WTC11 (cell line): ENCODE results near the gene NBAS. TPM values are rescaled to one million over a fixed set of nuclear protein-coding genes. Genes with fewer than 3 reads are reported as not detected.

Experiments used
- ATAC-seq: fragments of 200-7000 bp; cut with Tn5 transposase; 2 replicates; pipeline ENCODE4 v1.10.0; 2021; ENCODE audit warnings: mild to moderate bottlenecking, moderate library complexity
- CTCF ChIA-PET: fragments of 300-600 bp; sonication (Branson Sonifier 250); formaldehyde crosslinking; loops from one replicate; lab custom pipeline; 2021; ENCODE audit warnings: antibody characterized with exemption; lab: Charles Lee
- POLR2A ChIA-PET: fragments of 350-600 bp; sonication (Branson Sonifier 250); formaldehyde crosslinking; loops from one replicate; lab custom pipeline; 2021; ENCODE audit warnings: antibody characterized with exemption; lab: Charles Lee
- DNase-seq: peaks from one replicate; pipeline ENCODE4 v3.0.0; 2021; ENCODE audit warnings: low spot score
- H3K27ac Mint-ChIP-seq: 2 replicates; pipeline ENCODE4 v1.8.0; 2021; ENCODE audit warnings: mixed read lengths
- H3K27me3 Mint-ChIP-seq: 2 replicates; pipeline ENCODE4 v1.8.0; 2021; ENCODE audit warnings: low read depth, mild to moderate bottlenecking, moderate library complexity, mixed read lengths
- H3K36me3 Mint-ChIP-seq: 2 replicates; pipeline ENCODE4 v1.8.0; 2021; ENCODE audit warnings: mixed read lengths
- H3K4me1 Mint-ChIP-seq: 2 replicates; pipeline ENCODE4 v1.8.0; 2022; ENCODE audit warnings: mixed read lengths
- H3K4me3 Mint-ChIP-seq: 2 replicates; pipeline ENCODE4 v1.8.0; 2021; ENCODE audit warnings: mild to moderate bottlenecking, moderate library complexity, mixed read lengths
- H3K9me3 Mint-ChIP-seq: 2 replicates; pipeline ENCODE4 v1.8.0; 2021; ENCODE audit warnings: mixed read lengths
- ATF1 ChIP-seq: sonication (generic); formaldehyde crosslinking; IDR thresholded peaks from 2 replicates; pipeline ENCODE4 v1.8.1; 2023; ENCODE audit warnings: mild to moderate bottlenecking, moderate library complexity, missing genetic modification reagents
- EMX1 ChIP-seq: fragments of 250-450 bp; sonication (Bioruptor Pico); IDR thresholded peaks from 2 replicates; pipeline ENCODE4 v1.8.0; 2021; ENCODE audit warnings: mild to moderate bottlenecking
- FOXP1 ChIP-seq: sonication (generic); formaldehyde crosslinking; IDR thresholded peaks from 2 replicates; pipeline ENCODE4 v1.8.0; 2022; ENCODE audit warnings: missing genetic modification reagents, mild to moderate bottlenecking, moderate library complexity, borderline replicate concordance
- GRHL2 ChIP-seq: fragments of 250-450 bp; sonication (Bioruptor Pico); IDR thresholded peaks from 2 replicates; pipeline ENCODE4 v1.8.0; 2022; ENCODE audit warnings: mild to moderate bottlenecking, moderate library complexity; ENCODE audit not compliant: insufficient replicate concordance, severe bottlenecking
- MLX ChIP-seq: sonication (generic); formaldehyde crosslinking; IDR thresholded peaks from 2 replicates; pipeline ENCODE4 v1.8.1; 2023; ENCODE audit warnings: mild to moderate bottlenecking, missing genetic modification reagents, moderate library complexity
- MXD4 ChIP-seq: fragments of 250-450 bp; sonication (Bioruptor Pico); IDR thresholded peaks from 2 replicates; pipeline ENCODE4 v1.8.0; 2021; ENCODE audit warnings: mild to moderate bottlenecking, moderate library complexity, borderline replicate concordance
- NFATC4 ChIP-seq: fragments of 250-450 bp; sonication (Bioruptor Pico); IDR thresholded peaks from 2 replicates; pipeline ENCODE4 v1.9.0; 2021; ENCODE audit warnings: mild to moderate bottlenecking
- NFYB ChIP-seq: sonication (generic); formaldehyde crosslinking; conservative IDR thresholded peaks from 2 replicates; pipeline ENCODE4 v1.8.0; 2022; ENCODE audit warnings: low read depth, missing genetic modification reagents
- NR2C2 ChIP-seq: sonication (generic); formaldehyde crosslinking; IDR thresholded peaks from 2 replicates; pipeline ENCODE4 v1.8.0; 2022; ENCODE audit warnings: mild to moderate bottlenecking, missing genetic modification reagents
- SP1 ChIP-seq: sonication (generic); formaldehyde crosslinking; conservative IDR thresholded peaks from 2 replicates; pipeline ENCODE4 v1.8.1; 2022; ENCODE audit warnings: missing genetic modification reagents
- total RNA-seq: library from RNA; stranded (reverse); gene quantifications from 3 replicates; pipeline ENCODE4 v1.2.3, GENCODE V29; 2021
- TF ChIP-seq, protein P1 (sequence below): sonication (generic); formaldehyde crosslinking; IDR thresholded peaks from 2 replicates; pipeline ENCODE4 v1.8.0; 2022; ENCODE audit warnings: missing genetic modification reagents
- TF ChIP-seq, protein P2 (sequence below): fragments of 250-450 bp; sonication (Bioruptor Pico); IDR thresholded peaks from 2 replicates; pipeline ENCODE4 v1.9.0; 2021; ENCODE audit warnings: mild to moderate bottlenecking, borderline replicate concordance
- TF ChIP-seq, protein P3 (sequence below): sonication (generic); formaldehyde crosslinking; IDR thresholded peaks from 2 replicates; pipeline ENCODE4 v1.8.1; 2023; ENCODE audit warnings: mild to moderate bottlenecking, missing genetic modification reagents, borderline replicate concordance

Gene NBAS
- total RNA-seq, 1 experiment from 2014 or later: 32.3 TPM

DNA sequence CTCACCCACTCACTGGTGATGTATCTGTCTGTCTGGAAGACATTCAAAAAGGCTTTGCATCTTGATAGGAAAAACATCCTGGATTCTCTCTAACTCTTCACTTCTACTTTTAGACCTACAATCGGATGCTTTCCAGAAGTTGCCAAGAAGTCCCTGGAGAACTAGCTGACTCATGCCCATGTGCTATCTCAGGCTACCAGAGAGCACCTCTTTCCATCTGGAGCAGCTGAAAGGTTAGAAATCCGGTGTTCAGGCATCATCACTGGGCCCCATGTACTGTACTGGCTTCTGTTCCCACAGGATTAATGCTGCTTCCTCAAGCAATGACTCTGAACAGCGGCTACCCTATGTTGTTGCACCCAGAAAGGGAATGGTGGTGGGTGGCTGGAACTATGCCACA lies 259.0 kb downstream of the NBAS start (continued):
- TF ChIP-seq MLX (CRISPR knock-in tag) (no peak), NFYB (CRISPR knock-in tag) (no peak), NR2C2 (CRISPR knock-in tag) (no peak), SP1 (CRISPR knock-in tag) (no peak), MXD4 (CRISPR knock-in tag) (no peak), EMX1 (CRISPR knock-in tag) (no peak)

DNA sequence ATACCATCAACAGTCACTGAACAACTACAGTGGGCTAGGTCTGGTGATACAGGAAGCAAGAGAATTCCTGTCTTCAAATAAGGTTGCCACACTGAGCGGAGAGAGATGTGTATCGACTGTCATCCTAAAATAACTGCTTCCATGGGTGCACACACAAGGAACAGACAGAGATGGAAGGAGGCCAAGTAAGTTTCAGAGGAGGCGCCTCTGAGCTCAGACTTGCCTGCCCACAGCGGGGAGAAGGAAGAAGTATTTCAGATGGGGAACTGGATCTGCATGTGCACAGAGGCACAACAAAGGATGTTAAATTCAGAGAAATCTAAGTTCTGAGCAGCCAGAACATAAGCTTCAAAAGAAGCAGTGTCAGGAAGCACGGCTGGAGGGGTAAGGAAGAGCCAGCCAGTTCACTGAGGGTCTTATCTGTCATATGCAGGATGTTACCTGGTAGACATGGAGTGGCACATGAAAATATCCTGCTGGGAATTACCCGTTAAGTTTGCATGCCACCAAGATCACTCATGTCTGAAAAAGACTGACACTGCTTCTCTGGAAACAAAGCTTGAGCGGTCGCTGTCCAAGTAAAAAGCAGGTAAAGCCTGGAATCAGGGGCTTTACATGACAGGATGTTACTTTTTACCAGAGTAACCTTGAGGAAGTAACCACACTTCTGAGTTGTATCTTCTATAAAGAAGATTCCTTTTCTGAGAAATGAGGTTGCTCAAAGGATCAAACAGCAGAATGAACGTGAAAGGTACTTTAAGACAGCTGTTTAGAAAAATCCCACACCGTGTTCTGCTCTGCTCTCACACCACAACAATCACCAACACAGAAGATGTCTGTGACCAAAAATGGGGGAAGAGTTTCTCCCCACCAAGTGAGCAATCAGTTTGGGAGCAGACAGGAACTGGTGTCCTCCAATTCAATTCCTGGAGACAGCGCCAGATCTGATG lies 260.2 kb downstream of the NBAS start:
- DNase-seq (no peak), ATAC-seq (no peak)
- POLR2A ChIA-PET: no interaction called here
- Mint-ChIP-seq H3K4me1 (peaks cover 20% of the 10 kb centered on the region), H3K27me3 (no peaks in the 10 kb centered on the region), H3K9me3 (no peaks in the 10 kb centered on the region), H3K4me3 (no peak overlapping the region), H3K27ac (no peak overlapping the region; the same call in 1 of the 2 replicates), H3K36me3 (peaks cover 31% of the 10 kb centered on the region)
- TF ChIP-seq GRHL2 (CRISPR knock-in tag): no peak
- no peak for TF ChIP-seq MLX (CRISPR knock-in tag)
- no peak for TF ChIP-seq ATF1 (CRISPR knock-in tag)
- TF ChIP-seq, protein P1, sequence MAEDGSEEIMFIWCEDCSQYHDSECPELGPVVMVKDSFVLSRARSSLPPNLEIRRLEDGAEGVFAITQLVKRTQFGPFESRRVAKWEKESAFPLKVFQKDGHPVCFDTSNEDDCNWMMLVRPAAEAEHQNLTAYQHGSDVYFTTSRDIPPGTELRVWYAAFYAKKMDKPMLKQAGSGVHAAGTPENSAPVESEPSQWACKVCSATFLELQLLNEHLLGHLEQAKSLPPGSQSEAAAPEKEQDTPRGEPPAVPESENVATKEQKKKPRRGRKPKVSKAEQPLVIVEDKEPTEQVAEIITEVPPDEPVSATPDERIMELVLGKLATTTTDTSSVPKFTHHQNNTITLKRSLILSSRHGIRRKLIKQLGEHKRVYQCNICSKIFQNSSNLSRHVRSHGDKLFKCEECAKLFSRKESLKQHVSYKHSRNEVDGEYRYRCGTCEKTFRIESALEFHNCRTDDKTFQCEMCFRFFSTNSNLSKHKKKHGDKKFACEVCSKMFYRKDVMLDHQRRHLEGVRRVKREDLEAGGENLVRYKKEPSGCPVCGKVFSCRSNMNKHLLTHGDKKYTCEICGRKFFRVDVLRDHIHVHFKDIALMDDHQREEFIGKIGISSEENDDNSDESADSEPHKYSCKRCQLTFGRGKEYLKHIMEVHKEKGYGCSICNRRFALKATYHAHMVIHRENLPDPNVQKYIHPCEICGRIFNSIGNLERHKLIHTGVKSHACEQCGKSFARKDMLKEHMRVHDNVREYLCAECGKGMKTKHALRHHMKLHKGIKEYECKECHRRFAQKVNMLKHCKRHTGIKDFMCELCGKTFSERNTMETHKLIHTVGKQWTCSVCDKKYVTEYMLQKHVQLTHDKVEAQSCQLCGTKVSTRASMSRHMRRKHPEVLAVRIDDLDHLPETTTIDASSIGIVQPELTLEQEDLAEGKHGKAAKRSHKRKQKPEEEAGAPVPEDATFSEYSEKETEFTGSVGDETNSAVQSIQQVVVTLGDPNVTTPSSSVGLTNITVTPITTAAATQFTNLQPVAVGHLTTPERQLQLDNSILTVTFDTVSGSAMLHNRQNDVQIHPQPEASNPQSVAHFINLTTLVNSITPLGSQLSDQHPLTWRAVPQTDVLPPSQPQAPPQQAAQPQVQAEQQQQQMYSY (CRISPR knock-in tag): no peak
- TF ChIP-seq NFATC4 (CRISPR knock-in tag): no peak
- TF ChIP-seq, protein P2, sequence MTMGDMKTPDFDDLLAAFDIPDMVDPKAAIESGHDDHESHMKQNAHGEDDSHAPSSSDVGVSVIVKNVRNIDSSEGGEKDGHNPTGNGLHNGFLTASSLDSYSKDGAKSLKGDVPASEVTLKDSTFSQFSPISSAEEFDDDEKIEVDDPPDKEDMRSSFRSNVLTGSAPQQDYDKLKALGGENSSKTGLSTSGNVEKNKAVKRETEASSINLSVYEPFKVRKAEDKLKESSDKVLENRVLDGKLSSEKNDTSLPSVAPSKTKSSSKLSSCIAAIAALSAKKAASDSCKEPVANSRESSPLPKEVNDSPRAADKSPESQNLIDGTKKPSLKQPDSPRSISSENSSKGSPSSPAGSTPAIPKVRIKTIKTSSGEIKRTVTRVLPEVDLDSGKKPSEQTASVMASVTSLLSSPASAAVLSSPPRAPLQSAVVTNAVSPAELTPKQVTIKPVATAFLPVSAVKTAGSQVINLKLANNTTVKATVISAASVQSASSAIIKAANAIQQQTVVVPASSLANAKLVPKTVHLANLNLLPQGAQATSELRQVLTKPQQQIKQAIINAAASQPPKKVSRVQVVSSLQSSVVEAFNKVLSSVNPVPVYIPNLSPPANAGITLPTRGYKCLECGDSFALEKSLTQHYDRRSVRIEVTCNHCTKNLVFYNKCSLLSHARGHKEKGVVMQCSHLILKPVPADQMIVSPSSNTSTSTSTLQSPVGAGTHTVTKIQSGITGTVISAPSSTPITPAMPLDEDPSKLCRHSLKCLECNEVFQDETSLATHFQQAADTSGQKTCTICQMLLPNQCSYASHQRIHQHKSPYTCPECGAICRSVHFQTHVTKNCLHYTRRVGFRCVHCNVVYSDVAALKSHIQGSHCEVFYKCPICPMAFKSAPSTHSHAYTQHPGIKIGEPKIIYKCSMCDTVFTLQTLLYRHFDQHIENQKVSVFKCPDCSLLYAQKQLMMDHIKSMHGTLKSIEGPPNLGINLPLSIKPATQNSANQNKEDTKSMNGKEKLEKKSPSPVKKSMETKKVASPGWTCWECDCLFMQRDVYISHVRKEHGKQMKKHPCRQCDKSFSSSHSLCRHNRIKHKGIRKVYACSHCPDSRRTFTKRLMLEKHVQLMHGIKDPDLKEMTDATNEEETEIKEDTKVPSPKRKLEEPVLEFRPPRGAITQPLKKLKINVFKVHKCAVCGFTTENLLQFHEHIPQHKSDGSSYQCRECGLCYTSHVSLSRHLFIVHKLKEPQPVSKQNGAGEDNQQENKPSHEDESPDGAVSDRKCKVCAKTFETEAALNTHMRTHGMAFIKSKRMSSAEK (CRISPR knock-in tag): no peak
- TF ChIP-seq FOXP1 (CRISPR knock-in tag): no peak
- TF ChIP-seq, protein P3, sequence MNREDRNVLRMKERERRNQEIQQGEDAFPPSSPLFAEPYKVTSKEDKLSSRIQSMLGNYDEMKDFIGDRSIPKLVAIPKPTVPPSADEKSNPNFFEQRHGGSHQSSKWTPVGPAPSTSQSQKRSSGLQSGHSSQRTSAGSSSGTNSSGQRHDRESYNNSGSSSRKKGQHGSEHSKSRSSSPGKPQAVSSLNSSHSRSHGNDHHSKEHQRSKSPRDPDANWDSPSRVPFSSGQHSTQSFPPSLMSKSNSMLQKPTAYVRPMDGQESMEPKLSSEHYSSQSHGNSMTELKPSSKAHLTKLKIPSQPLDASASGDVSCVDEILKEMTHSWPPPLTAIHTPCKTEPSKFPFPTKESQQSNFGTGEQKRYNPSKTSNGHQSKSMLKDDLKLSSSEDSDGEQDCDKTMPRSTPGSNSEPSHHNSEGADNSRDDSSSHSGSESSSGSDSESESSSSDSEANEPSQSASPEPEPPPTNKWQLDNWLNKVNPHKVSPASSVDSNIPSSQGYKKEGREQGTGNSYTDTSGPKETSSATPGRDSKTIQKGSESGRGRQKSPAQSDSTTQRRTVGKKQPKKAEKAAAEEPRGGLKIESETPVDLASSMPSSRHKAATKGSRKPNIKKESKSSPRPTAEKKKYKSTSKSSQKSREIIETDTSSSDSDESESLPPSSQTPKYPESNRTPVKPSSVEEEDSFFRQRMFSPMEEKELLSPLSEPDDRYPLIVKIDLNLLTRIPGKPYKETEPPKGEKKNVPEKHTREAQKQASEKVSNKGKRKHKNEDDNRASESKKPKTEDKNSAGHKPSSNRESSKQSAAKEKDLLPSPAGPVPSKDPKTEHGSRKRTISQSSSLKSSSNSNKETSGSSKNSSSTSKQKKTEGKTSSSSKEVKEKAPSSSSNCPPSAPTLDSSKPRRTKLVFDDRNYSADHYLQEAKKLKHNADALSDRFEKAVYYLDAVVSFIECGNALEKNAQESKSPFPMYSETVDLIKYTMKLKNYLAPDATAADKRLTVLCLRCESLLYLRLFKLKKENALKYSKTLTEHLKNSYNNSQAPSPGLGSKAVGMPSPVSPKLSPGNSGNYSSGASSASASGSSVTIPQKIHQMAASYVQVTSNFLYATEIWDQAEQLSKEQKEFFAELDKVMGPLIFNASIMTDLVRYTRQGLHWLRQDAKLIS: no peak
- CTCF ChIA-PET: no interaction called here
